MM.1S (cell line): Measurements from ENCODE around the gene COMMD3.

Experiments used
- DNase-seq: peaks from one replicate; pipeline ENCODE4 v3.0.0-alpha.2; 2015
- H2AFZ ChIP-seq: fragments of 300-600 bp; sonication (generic); 2 replicates; pipeline ENCODE4 v1.6.0; 2016; ENCODE audit warnings: antibody characterized with exemption, low read length
- H3F3A ChIP-seq: fragments of 300-600 bp; sonication (generic); 2 replicates; pipeline ENCODE4 v1.6.1; 2016; ENCODE audit warnings: mild to moderate bottlenecking, antibody characterized with exemption, low read length, moderate library complexity, mixed read lengths; ENCODE audit not compliant: insufficient read depth
- H3K27ac ChIP-seq: fragments of 300-600 bp; sonication (generic); 2 replicates; pipeline ENCODE4 v1.5.1; 2016; ENCODE audit warnings: mild to moderate bottlenecking, low read length
- H3K27me3 ChIP-seq: fragments of 300-600 bp; sonication (generic); replicated peaks from 2 replicates; pipeline ENCODE4 v1.6.0; 2016; ENCODE audit warnings: low read length; ENCODE audit not compliant: insufficient read depth
- H3K36me3 ChIP-seq: fragments of 300-600 bp; sonication (generic); replicated peaks from 2 replicates; pipeline ENCODE4 v1.6.1; 2016; ENCODE audit warnings: mild to moderate bottlenecking, low read length, mixed read lengths; ENCODE audit not compliant: insufficient read depth
- H3K4me1 ChIP-seq: fragments of 300-600 bp; sonication (generic); 2 replicates; pipeline ENCODE4 v1.6.1; 2016; ENCODE audit warnings: low read length, mixed read lengths
- H3K4me2 ChIP-seq: fragments of 300-600 bp; sonication (generic); 2 replicates; pipeline ENCODE4 v1.6.0; 2016; ENCODE audit warnings: low read depth, low read length
- H3K4me3 ChIP-seq: fragments of 300-600 bp; sonication (generic); 2 replicates; pipeline ENCODE4 v1.5.1; 2016; ENCODE audit warnings: low read length, mixed read lengths
- H3K79me2 ChIP-seq: fragments of 300-600 bp; sonication (generic); 2 replicates; pipeline ENCODE4 v1.6.1; 2016; ENCODE audit warnings: mixed run types, low read length, mixed read lengths
- H3K9ac ChIP-seq: fragments of 300-600 bp; sonication (generic); 2 replicates; pipeline ENCODE4 v1.6.1; 2016; ENCODE audit warnings: low read length, mixed read lengths
- H3K9me2 ChIP-seq: fragments of 300-600 bp; sonication (generic); replicated peaks from 2 replicates; pipeline ENCODE4 v1.6.1; 2016; ENCODE audit warnings: mild to moderate bottlenecking, low read length, mixed read lengths; ENCODE audit not compliant: insufficient read depth
- H3K9me3 ChIP-seq: fragments of 300-600 bp; sonication (generic); replicated peaks from 2 replicates; pipeline ENCODE4 v1.6.1; 2016; ENCODE audit warnings: mild to moderate bottlenecking, low read length, mixed read lengths; ENCODE audit not compliant: insufficient read depth
- H4K20me1 ChIP-seq: fragments of 300-600 bp; sonication (generic); 2 replicates; pipeline ENCODE4 v1.6.1; 2016; ENCODE audit warnings: mild to moderate bottlenecking, low read length, moderate library complexity, mixed read lengths; ENCODE audit not compliant: insufficient read depth
- CTCF ChIP-seq: fragments of 300-600 bp; sonication (generic); IDR thresholded peaks from 2 replicates; pipeline ENCODE4 v1.5.1; 2016; ENCODE audit warnings: antibody characterized with exemption, low read length, mixed read lengths
- EZH2 ChIP-seq: fragments of 300-600 bp; sonication (generic); optimal IDR thresholded peaks from 2 replicates; pipeline ENCODE3; 2017; ENCODE audit warnings: low read depth, mild to moderate bottlenecking, antibody characterized with exemption, low read length, mixed read lengths
- EZH2phosphoT487 ChIP-seq: fragments of 300-600 bp; sonication (generic); IDR thresholded peaks from 2 replicates; pipeline ENCODE4 v1.6.1; 2018; ENCODE audit warnings: antibody characterized with exemption, low read length

Gene COMMD3

GRCh38 chr10:22339761-22340328 lies 23.7 kb downstream of the COMMD3 start:
- Histone ChIP-seq H3K36me3 (no peaks in the 10 kb centered on the region), H3K4me2 (peak overlapping the region; percentile 91), H3F3A (peaks cover 27% of the 10 kb centered on the region), H3K4me3 (peak overlapping the region; percentile 61), H3K9ac (peak overlapping the region; percentile 89), H3K27me3 (peaks cover 53% of the 10 kb centered on the region), H4K20me1 (no peaks in the 10 kb centered on the region), H3K4me1 (peaks cover 31% of the 10 kb centered on the region), H2AFZ (peak overlapping the region; percentile 67), H3K27ac (peak overlapping the region; percentile 84; the same call in 1 of the 2 replicates), H3K9me3 (no peaks in the 10 kb centered on the region), H3K79me2 (no peaks in the 10 kb centered on the region), H3K9me2 (no peaks in the 10 kb centered on the region)
- no peak for DNase-seq
- no peak for TF ChIP-seq EZH2phosphoT487
- TF ChIP-seq EZH2 = no peak

- DNase-seq = peak; percentile 88
- Histone ChIP-seq H3K9me3 (no peaks in the 10 kb centered on the region), H3K4me1 (peaks cover 34% of the 10 kb centered on the region), H3K4me2 (peak overlapping the region; percentile 91), H3F3A (peaks cover 27% of the 10 kb centered on the region), H3K9ac (peak overlapping the region; percentile 89), H3K36me3 (no peaks in the 10 kb centered on the region), H4K20me1 (no peaks in the 10 kb centered on the region), H3K79me2 (no peaks in the 10 kb centered on the region), H3K4me3 (peak overlapping the region; percentile 76), H3K27ac (peak overlapping the region; percentile 84), H3K9me2 (no peaks in the 10 kb centered on the region), H3K27me3 (peaks cover 48% of the 10 kb centered on the region), H2AFZ (peak overlapping the region; percentile 82)
- no peak for TF ChIP-seq EZH2phosphoT487
- no peak for TF ChIP-seq CTCF
- no peak for TF ChIP-seq EZH2
Measured at GRCh38 chr10:22340329-22341189, 24.4 kb downstream of the COMMD3 start.

GRCh38 chr10:22341190-22341925 lies 25.2 kb downstream of the COMMD3 start:
- H3K27me3 ChIP-seq = peaks cover 40% of the 10 kb centered on the region

More at GRCh38 chr10:22341190-22341925, 25.2 kb downstream of the COMMD3 start:
- Histone ChIP-seq H3K4me3 (peak overlapping the region; percentile 76), H3K9me3 (no peaks in the 10 kb centered on the region), H3F3A (peaks cover 27% of the 10 kb centered on the region), H3K4me1 (peaks cover 34% of the 10 kb centered on the region), H3K4me2 (peak overlapping the region; percentile 91), H3K9ac (peak overlapping the region; percentile 89), H3K9me2 (no peaks in the 10 kb centered on the region), H4K20me1 (no peaks in the 10 kb centered on the region), H3K79me2 (no peaks in the 10 kb centered on the region), H3K27ac (peak overlapping the region; percentile 84; the same call in 1 of the 2 replicates), H3K36me3 (no peaks in the 10 kb centered on the region), H2AFZ (peak overlapping the region; percentile 82)
- no peak for DNase-seq
- no peak for TF ChIP-seq CTCF
- TF ChIP-seq EZH2phosphoT487 = no peak
- TF ChIP-seq EZH2 = no peak
